IPS-11a (cell line): ENCODE measurements around the gene BMP8A.
"Not testable (repeated sequence)": the region's sequence is repeated elsewhere in the genome, so short reads cannot be mapped to it uniquely, and the experiment has no call there.

Source experiments
- H3K4me3 ChIP-seq: one replicate; pipeline ENCODE4 v1.5.1; 2013; ENCODE audit warnings: low read depth, low read length, control low read depth

BMP8A gene, protein sequence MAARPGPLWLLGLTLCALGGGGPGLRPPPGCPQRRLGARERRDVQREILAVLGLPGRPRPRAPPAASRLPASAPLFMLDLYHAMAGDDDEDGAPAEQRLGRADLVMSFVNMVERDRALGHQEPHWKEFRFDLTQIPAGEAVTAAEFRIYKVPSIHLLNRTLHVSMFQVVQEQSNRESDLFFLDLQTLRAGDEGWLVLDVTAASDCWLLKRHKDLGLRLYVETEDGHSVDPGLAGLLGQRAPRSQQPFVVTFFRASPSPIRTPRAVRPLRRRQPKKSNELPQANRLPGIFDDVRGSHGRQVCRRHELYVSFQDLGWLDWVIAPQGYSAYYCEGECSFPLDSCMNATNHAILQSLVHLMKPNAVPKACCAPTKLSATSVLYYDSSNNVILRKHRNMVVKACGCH

DNA sequence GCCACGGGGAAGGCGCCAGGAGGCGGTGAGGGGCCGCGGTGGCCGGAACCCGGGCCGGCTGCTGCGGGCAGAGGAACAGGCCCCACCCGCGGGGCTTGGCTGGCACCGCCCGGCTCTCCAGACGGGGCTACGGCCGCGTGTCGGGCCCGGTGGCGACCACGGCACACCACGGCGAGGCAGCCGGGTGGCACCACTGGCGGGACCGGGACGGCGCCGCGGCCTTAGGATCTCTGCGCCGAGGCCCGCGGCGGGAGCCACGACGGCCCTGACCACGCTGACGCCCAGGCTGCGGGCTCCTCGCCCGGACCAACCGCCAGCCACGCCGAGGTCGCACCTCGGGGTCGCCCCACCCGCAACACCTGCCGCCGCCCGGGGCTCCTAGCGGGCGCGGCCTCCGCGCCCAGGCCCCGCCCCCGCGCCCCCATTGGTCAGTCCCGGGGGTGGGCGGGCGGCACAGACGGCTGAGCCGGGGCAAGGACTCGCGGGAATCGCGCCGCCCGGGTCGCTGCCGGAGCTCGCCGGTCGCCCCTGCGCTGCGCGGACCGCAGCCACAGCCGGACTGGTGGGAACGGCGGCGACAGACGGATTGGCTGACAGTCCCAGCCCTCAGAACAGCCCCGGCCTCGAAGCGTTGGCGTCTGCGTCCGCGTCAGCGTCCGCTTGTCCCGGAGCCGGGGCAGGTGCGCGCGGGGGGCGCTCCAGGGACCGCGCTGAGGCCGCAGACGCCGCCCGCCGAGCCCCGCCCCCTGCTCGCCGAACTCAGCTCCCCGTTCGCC is at the start of gene BMP8A:
BMP8A (plus strand) TSS at position 491 of the 776 bp plus-strand sequence. CDS start 356 bp downstream, outside the sequence.
- H3K4me3 ChIP-seq, result peak within 1 kb of the TSS; percentile 30

DNA sequence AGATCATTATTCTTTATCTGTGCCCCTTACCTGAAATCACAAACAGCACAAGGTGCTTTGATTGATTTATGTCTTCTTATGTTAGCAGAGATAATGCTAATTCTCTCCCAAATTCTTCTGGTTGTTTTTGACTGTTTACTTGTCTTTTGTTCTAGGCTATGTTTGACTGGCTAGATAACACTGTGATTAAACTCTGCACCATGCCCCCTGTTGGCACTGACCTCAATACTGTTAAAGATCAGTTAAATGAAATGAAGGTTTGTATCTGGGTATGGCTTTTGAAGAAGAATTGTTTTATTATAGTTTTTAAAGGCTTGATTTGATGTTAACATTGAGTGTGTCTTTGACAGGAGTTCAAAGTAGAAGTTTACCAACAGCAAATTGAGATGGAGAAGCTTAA is 49.6 kb upstream of the BMP8A start:
- H3K4me3 ChIP-seq, result no peak overlapping the region

DNA sequence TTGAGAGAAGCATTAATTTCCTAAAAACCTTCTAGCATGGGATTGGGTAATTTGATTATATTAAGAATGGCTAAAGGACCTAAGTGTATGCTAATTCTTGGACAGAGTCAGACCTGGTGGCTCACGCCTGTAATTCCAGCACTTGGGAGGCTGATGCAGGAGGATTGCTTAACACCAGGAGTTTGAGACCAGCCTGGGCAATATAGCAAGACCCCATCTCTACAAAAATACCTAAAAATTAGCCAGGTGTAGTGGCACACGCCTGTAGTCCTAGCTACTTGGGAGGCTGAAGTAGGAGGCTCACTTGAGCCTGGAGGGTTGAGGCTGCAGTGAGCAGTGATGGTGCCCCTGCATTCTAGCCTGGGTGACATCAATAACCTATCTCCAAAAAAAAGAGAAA is 45.9 kb upstream of the BMP8A start:
- H3K4me3 ChIP-seq, result no peak overlapping the region

DNA sequence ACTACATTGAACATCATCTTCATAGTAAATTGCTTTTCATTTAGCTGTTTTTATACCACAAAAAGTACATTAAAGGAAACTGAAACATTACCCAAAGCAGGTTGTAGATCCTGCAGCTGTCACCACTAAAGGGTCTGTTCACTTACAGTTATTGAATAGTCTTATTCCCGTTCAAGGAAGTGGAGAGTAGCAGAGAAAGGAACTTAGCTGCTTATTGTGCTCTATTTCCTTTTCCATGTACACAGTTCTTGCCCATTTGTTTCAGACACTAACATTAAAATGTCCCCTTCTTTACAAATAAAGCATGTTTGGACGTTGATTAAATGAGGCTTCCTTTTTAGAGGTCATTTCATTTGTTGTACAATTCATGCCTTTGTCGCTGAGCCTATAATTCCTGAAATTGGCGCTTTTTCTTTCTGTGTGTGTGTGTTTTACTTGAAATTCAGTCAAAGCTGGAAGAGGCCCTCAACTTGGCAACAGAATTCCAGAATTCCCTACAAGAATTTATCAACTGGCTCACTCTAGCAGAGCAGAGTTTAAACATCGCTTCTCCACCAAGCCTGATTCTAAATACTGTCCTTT is 44.4 kb upstream of the BMP8A start:
- no peak overlapping the region for H3K4me3 ChIP-seq

DNA sequence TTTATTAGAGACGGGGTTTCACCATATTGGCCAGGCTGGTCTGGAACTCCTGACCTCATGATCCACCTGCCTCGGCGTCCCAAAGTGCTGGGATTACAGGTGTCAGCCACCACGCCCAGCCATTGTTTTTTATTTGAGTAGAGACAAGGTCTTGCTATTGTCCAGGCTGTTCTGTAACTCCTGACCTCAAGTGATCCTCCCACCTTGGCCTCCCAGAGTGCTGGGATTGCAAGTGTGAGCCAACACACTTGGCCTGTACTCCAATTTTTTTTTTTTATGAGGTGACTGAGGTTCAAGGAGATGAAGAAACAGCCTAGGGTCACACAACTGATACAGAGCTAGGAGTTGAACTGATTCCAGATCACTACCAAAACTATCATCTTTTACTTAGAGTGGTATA is 41.4 kb upstream of the BMP8A start:
- H3K4me3 ChIP-seq, result not testable (repeated sequence)

DNA sequence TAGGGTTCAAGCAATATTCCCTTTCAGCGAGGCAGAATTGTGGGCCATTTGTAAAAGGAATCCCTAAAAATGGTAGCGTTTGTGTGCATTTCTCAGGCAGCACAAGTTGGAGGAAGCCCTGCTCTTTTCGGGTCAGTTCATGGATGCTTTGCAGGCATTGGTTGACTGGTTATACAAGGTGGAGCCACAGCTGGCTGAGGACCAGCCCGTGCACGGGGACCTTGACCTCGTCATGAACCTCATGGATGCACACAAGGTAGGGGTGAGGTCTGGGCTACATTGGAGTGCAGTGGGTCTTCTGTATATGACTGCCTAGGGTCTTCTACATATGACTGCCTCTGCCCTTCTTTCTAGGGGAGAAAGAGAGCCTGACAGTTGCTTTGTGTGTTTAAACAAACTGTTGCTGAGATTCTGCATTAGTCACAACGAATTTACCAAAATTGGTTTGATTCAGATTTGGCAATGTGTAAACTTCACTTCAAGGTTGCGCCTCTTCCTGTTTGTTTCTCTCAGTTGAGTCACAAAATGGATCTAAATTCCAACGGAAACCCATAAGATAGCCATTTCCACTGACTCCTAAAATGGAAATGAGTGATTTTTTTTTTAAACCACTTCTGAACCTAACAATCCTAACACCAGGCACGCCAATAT is 40.4 kb upstream of the BMP8A start:
- no peak overlapping the region for H3K4me3 ChIP-seq

DNA sequence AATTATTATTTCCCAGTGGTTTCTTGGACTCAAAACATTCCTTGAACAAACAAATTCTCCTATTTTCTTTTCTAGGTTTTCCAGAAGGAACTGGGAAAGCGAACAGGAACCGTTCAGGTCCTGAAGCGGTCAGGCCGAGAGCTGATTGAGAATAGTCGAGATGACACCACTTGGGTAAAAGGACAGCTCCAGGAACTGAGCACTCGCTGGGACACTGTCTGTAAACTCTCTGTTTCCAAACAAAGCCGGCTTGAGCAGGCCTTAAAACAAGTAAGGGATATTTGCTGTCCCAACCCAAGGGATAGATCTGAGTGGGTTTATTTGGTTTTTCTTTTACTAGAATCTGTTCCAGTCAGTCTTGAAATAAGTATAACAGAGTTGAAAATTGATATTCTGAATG is 39.4 kb upstream of the BMP8A start:
- H3K4me3 ChIP-seq, result no peak overlapping the region

DNA sequence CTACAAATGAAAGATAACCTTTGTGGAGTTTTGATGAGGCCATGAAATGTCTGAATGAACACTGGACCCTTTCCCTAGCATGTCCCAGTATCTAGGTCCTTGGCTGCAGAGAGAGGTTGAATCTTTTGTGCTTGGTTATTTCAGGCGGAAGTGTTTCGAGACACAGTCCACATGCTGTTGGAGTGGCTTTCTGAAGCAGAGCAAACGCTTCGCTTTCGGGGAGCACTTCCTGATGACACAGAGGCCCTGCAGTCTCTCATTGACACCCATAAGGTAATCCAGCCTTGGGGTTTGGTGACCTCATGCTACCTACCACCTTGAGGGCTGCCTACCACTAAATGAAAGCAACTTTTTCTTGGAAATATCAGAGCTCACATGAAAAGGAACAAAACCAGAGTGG is 38.9 kb upstream of the BMP8A start:
- H3K4me3 ChIP-seq, result no peak overlapping the region

DNA sequence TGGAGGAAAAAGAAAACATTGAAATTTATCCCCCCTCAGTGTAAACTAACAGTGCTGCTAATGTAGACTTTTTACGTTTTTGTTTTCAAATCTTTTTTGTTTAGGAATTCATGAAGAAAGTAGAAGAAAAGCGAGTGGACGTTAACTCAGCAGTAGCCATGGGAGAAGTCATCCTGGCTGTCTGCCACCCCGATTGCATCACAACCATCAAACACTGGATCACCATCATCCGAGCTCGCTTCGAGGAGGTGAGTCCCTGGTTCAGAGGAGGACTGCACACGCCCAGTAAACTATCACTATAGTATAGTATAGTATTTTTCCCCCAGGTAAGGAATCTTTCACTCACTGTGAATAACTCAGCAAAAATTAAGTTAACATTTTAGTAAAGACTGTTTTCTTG is 37.8 kb upstream of the BMP8A start:
- no peak overlapping the region for H3K4me3 ChIP-seq

DNA sequence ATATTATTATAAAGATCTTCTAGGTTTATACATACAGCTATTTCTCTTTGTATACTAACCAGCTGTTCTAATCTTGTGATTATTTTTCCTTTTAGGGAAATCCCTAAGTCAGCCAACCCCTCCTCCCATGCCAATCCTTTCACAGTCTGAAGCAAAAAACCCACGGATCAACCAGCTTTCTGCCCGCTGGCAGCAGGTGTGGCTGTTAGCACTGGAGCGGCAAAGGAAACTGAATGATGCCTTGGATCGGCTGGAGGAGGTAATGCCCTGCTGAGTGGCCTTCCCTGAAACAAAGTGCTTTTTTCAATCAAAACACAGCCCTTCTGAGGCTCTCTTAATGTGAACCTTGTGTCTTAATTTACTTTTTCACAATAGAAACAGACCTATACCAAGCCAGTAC is 32.4 kb upstream of the BMP8A start:
- no peak overlapping the region for H3K4me3 ChIP-seq

DNA sequence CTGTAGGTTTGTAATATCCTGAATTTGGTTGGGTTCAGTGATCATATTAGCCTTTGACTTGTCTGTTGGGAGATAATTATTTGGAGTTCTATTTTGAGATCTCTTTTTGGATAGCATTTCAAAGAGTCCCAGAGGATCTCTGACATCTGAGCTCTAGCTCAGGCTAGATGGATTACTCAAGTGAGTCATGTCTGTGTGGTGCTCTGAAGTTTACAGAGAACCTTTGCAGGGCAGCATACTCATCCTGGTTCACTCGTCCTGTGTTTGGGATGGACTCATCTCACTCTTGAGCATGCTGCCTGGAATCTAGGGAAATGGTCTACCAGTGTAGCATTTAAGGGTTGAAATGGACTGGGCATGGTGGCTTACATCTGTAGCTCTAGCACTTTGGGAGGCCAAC is 29.4 kb upstream of the BMP8A start:
- H3K4me3 ChIP-seq, result no peak overlapping the region

DNA sequence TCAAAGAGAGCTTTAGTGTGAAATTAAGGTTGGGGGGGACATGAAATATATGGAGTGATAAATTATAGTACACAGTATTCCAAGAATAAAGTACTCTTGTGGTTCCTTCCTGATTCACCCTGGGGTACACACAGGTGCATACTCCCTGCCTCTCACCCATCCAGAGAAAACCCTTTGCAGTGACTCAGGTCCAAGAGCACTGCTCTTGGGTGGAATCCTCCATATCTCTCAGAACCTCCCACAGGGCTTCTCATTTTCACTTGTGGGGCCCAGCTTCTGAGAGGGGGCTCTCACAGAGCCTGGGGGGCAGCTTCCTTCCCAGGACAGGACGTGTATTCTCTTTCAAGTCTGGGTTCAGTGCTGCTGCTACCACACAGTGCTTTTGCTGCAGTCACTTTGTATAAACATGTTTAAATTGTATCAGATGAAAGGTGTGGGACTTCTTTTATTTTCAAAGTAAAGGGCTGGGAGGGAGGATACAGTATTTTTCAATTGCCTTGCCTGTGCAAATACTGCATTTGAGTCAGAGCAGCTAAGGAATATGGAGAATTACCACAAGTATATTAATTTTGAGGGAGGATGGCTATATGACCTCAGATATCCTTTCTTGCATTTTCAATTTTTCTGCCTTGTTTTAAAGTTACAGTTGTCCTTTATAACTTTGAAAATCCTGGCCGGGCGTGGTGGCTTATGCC is 24.9 kb upstream of the BMP8A start:
- H3K4me3 ChIP-seq, result no peak overlapping the region

DNA sequence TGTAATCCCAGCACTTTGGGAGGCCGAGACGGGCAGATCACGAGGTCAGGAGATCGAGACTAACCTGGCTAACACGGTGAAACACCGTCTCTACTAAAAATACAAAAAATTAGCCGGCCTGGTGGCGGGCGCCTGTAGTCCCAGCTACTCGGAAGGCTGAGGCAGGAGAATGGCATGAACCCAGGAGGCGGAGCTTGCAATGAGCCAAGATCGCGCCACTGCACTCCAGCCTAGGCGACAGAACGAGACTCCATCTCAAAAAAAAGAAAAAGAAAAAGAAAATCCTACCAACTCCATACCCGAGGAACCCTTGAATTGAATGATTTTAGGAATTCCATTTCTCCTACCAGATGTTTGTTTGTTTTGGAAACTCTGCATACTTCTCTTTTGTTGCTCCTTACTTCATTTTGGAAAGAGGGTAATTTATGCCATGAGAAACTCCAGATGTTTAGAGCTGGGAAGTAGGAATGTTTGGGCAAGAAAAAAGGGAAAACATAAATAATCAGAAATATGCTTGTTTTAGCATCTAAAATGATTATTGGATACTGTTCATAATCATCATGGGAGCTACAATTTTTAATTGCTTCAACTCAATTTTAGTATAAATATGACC is 24.2 kb upstream of the BMP8A start:
- not testable (repeated sequence) for H3K4me3 ChIP-seq

DNA sequence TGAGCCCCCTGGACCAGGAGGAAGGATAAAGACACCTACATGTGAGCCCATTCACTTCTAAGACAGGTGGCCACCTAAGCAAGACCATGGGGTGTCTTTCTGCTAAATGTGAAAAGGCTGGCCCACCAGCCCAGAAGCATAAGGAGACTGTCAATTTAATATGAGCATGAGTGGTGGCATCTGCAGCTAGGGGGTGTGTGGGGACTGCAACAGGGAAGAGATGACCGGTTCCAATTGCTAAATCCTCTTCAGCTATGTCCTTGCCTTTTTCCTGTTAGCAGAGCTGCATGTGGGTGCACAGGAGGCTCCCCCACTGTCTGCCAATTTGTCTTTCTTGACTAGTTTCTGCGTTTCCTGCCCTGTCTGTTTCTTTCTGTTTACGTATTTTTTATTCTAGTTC is 22.3 kb upstream of the BMP8A start:
- H3K4me3 ChIP-seq, result no peak overlapping the region

DNA sequence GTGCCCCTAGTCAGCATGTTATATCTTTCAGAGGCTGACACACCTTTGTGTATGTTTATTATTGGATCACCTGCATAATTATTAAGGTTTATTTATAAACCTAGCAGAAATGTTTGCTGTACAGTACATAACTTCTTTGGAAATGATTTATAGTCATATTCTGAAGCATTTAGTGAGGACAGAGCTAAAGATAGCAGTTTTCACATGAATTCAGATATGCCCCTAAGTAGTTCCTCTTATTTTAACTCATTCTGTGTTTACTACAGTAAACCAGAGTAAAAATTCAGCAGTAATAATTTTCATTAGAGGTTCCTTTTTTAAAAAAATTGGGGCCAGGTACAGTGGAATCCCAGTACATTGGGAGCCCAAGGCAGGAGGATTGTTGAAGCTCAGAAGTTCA is 21.4 kb upstream of the BMP8A start:
- H3K4me3 ChIP-seq, result no peak overlapping the region

DNA sequence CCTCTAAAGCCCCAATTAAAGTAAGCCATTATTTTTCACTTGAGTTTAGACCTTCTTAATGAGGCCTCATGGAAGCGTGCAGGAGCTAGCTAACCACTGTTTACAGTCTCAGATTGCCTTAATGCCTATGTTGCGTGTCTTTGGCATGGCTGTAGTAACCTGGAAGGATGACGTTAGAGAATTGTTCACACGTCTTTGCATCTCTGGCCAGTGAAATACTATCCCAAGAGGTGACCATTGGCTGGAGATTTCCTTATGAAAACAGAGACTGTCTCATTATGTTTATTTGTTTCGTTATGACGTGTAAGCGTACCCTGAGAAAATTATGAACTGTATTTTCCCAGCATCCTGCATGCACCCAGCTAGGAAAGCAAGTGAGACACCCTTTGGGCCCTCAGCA is 18.6 kb upstream of the BMP8A start:
- H3K4me3 ChIP-seq, result no peak overlapping the region

DNA sequence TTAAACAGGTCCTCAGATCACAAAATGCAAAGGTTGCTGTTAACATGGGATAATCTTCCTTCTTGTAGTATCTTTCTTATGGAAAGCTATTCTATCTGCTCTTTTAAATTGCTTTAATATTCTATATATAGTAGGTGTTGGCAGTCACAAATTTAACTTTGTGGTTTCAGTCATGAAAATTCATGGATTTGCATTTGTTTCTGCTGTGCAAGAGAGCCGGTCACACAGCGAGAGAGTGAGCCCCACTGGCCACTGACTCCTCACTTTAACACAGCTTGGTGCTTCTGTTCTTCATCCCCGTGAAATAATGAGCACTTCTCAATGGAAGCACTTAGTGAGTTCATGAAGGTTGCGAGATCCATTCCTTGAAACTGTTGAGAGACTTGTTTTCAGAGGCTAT is 18.1 kb upstream of the BMP8A start:
- H3K4me3 ChIP-seq, result no peak overlapping the region

DNA sequence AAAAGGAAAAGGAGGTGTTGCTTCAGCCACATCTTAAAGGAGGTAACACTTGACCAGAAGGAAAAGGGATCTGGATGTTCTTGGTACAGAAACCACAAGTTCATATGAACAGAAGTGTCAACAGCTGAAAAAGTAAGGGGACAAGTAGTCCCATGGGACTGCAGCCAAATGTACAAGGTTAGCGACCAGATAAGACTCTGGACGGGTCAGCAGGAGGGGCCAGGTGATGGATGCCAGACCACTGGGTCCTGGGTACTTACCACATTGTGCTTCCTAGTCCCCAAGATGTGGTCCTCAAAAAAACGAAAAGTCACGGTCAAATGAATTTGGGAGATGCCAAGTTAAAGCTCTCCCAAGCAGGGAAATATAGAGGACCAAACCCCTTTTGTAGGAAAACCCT is 16.6 kb upstream of the BMP8A start:
- no peak overlapping the region for H3K4me3 ChIP-seq

DNA sequence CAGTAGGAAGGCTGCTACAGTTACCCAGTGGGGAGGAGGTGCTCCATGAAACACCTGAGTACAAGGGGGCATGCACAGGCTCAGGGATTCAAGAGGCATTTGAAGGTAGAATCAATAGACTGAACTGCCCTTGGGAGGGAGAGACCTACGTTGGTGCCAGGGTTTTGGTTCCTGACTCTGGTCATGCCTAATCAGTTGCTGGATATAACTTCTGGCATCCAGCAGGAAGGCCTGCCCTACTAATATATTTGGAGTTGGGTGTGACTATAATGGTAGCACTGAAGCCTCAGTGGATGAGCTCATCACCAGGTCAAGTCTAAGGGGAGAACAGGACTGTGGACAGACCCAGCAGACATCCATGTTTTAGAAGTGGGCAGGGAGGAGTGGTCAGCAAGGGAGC is 15.9 kb upstream of the BMP8A start:
- H3K4me3 ChIP-seq, result not testable (repeated sequence)

DNA sequence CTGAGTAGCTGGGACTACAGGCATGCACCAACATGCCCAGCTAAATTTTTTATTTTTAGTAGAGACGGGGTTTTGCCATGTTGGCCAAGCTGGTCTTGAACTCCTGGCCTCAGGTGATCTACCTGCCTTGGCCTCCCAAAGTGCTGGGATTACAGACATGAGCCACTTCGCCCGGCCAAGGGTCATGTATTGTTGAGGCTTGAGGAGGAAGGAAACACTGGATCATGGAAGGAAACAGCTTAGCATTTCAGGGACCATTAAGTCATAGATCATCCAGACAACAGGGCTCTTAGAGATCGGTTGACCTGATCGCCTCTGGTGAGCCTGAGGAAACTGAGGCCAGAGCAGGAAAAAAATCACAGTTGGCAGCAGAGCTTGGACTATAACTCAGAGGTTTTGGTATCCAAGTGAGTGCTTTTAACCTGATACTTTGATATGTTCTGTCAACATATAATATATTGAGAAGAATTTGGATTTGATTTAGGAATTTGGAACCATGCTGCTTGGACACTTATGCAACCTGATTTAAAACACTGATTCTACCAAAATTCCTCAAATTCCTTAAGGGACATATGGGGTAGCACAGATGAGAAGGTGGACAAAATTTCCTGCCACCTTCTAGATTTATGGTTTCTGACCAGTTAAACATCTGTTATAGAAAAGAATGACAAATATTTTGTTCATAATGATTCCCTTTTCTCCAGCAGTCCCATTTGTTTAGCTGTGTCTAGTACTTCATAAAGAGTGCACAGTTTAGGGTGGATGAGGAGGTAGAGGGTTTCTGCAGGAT is 13.1 kb upstream of the BMP8A start:
- H3K4me3 ChIP-seq, result no peak overlapping the region
